H9 (cell line): ENCODE measurements around the gene ADAM23. TPM values are rescaled to one million over a fixed set of nuclear protein-coding genes. Genes with fewer than 3 reads are reported as not detected.
A peak's percentile ranks its signal among the peaks of the same experiment; 100 is the strongest.

Source experiments
- DNase-seq: peaks from one replicate; pipeline ENCODE4 v3.0.0-alpha.2; 2017
- H2AFZ ChIP-seq: one replicate; pipeline ENCODE4 v1.6.1; 2013; ENCODE audit warnings: mild to moderate bottlenecking, low read length, control low read depth, moderate library complexity
- H2AK5ac ChIP-seq: 2 replicates; pipeline ENCODE4 v1.6.1; 2013; ENCODE audit warnings: low read length, control low read depth, mixed read lengths; ENCODE audit not compliant: insufficient read length
- H2BK120ac ChIP-seq: one replicate; pipeline ENCODE4 v1.6.1; 2013; ENCODE audit warnings: low read depth, mild to moderate bottlenecking, low read length, control low read depth, inconsistent platforms; ENCODE audit not compliant: poor library complexity, severe bottlenecking
- H2BK12ac ChIP-seq: 2 replicates; pipeline ENCODE4 v1.6.1; 2013; ENCODE audit warnings: low read length, control low read depth, mixed read lengths, low read depth; ENCODE audit not compliant: insufficient read length
- H2BK15ac ChIP-seq: 2 replicates; pipeline ENCODE4 v1.6.1; 2013; ENCODE audit warnings: low read depth, low read length, control low read depth
- H2BK20ac ChIP-seq: one replicate; pipeline ENCODE4 v1.6.1; 2013; ENCODE audit warnings: low read depth, mild to moderate bottlenecking, low read length, control low read depth, inconsistent platforms; ENCODE audit not compliant: poor library complexity, severe bottlenecking
- H2BK5ac ChIP-seq: 2 replicates; pipeline ENCODE4 v1.6.1; 2013; ENCODE audit warnings: low read length, control low read depth, mixed read lengths; ENCODE audit not compliant: insufficient read length
- H3K14ac ChIP-seq: 2 replicates; pipeline ENCODE4 v1.6.1; 2013; ENCODE audit warnings: low read length, control low read depth; ENCODE audit not compliant: insufficient read depth
- H3K18ac ChIP-seq: 2 replicates; pipeline ENCODE4 v1.6.1; 2013; ENCODE audit warnings: low read depth, mild to moderate bottlenecking, mixed read lengths, low read length, control low read depth; ENCODE audit not compliant: insufficient read length
- H3K23ac ChIP-seq: 2 replicates; pipeline ENCODE4 v1.6.1; 2013; ENCODE audit warnings: low read length, control low read depth, mixed read lengths, low read depth; ENCODE audit not compliant: insufficient read length
- H3K23me2 ChIP-seq: 2 replicates; pipeline ENCODE4 v1.6.1; 2013; ENCODE audit warnings: low read depth, mild to moderate bottlenecking, mixed read lengths, low read length, control low read depth; ENCODE audit not compliant: insufficient read length, poor library complexity, severe bottlenecking
- H3K27ac ChIP-seq: 2 replicates; pipeline ENCODE4 v1.5.1; 2013; ENCODE audit warnings: low read length, control low read depth, mixed read lengths, low read depth; ENCODE audit not compliant: insufficient read length
- H3K27me3 ChIP-seq: 2 replicates; pipeline ENCODE4 v1.6.1; 2013; ENCODE audit warnings: low read length, control low read depth, inconsistent platforms; ENCODE audit not compliant: insufficient read depth
- H3K4ac ChIP-seq: 2 replicates; pipeline ENCODE4 v1.6.1; 2013; ENCODE audit warnings: low read depth, mild to moderate bottlenecking, control low read depth, inconsistent platforms, low read length, moderate library complexity
- H3K4me1 ChIP-seq: 2 replicates; pipeline ENCODE4 v1.6.1; 2013; ENCODE audit warnings: low read length, control low read depth, inconsistent platforms; ENCODE audit not compliant: insufficient read depth
- H3K4me2 ChIP-seq: 2 replicates; pipeline ENCODE4 v1.6.1; 2013; ENCODE audit warnings: low read length, control low read depth, mixed read lengths; ENCODE audit not compliant: insufficient read length, insufficient read depth
- H3K56ac ChIP-seq: 2 replicates; pipeline ENCODE4 v1.6.1; 2013; ENCODE audit warnings: low read depth, mild to moderate bottlenecking, mixed read lengths, low read length, control low read depth; ENCODE audit not compliant: insufficient read length
- H3K79me1 ChIP-seq: 2 replicates; pipeline ENCODE4 v1.6.1; 2013; ENCODE audit warnings: low read depth, mild to moderate bottlenecking, moderate library complexity, low read length, control low read depth, inconsistent platforms; ENCODE audit not compliant: insufficient read depth, poor library complexity, severe bottlenecking
- H3K79me2 ChIP-seq: 2 replicates; pipeline ENCODE4 v1.6.1; 2013; ENCODE audit warnings: low read length, control low read depth, inconsistent platforms; ENCODE audit not compliant: insufficient read depth
- H3K9ac ChIP-seq: 2 replicates; pipeline ENCODE4 v1.6.1; 2013; ENCODE audit warnings: low read length, control low read depth, mixed read lengths; ENCODE audit not compliant: insufficient read length; ENCODE audit errors: extremely low read depth
- H3K9me3 ChIP-seq: one replicate; pipeline ENCODE4 v1.6.1; 2013; ENCODE audit warnings: low read depth, low read length, inconsistent platforms; ENCODE audit not compliant: control insufficient read depth
- H3T11ph ChIP-seq: one replicate; pipeline ENCODE4 v1.6.1; 2013; ENCODE audit warnings: mild to moderate bottlenecking, low read length, control low read depth, inconsistent platforms
- H4K20me1 ChIP-seq: one replicate; pipeline ENCODE4 v1.6.1; 2013; ENCODE audit not compliant: control insufficient read depth, insufficient read length, insufficient read depth
- H4K5ac ChIP-seq: 2 replicates; pipeline ENCODE4 v1.6.1; 2013; ENCODE audit warnings: low read depth, mild to moderate bottlenecking, mixed read lengths, low read length, control low read depth; ENCODE audit not compliant: insufficient read length
- H4K8ac ChIP-seq: replicated peaks from 2 replicates; pipeline ENCODE4 v1.6.1; 2013; ENCODE audit warnings: low read length, control low read depth, mixed read lengths, low read depth; ENCODE audit not compliant: insufficient read length
- H4K91ac ChIP-seq: 2 replicates; pipeline ENCODE4 v1.6.1; 2013; ENCODE audit warnings: low read depth, mild to moderate bottlenecking, moderate library complexity, mixed read lengths, low read length, control low read depth; ENCODE audit not compliant: insufficient read length
- H3K27ac Mint-ChIP-seq, 3 experiments: 2 replicates in 2 of 3; 3 replicates in 1 of 3; pipeline ENCODE4 v1.8.0; 2020 to 2021; ENCODE audit warnings: mixed read lengths in 3 of 3, mild to moderate bottlenecking in 1 of 3, moderate library complexity in 1 of 3
- H3K27me3 Mint-ChIP-seq: 2 replicates; pipeline ENCODE4 v1.8.0; 2021; ENCODE audit warnings: low read depth, mild to moderate bottlenecking, moderate library complexity, mixed read lengths
- H3K36me3 Mint-ChIP-seq, 3 experiments: 2 replicates in 2 of 3; 3 replicates in 1 of 3; pipeline ENCODE4 v1.8.0; 2020 to 2021; ENCODE audit warnings: low read depth in 3 of 3, mixed read lengths in 3 of 3; ENCODE audit not compliant: insufficient read depth in 1 of 3
- H3K4me1 Mint-ChIP-seq, 2 experiments: 2 replicates each; pipeline ENCODE4 v1.8.0; 2020; ENCODE audit warnings: mixed read lengths in 2 of 2
- H3K4me3 Mint-ChIP-seq, 2 experiments: 2 replicates in 1 of 2; 3 replicates in 1 of 2; pipeline ENCODE4 v1.8.0; 2020 to 2021; ENCODE audit warnings: mild to moderate bottlenecking in 2 of 2, mixed read lengths in 2 of 2, moderate library complexity in 1 of 2
- H3K9me3 Mint-ChIP-seq, 2 experiments: 2 replicates in 1 of 2; 3 replicates in 1 of 2; pipeline ENCODE4 v1.8.0; 2020; ENCODE audit warnings: mild to moderate bottlenecking in 2 of 2, mixed read lengths in 2 of 2, moderate library complexity in 1 of 2
- WGBS: extraction: QIAGEN DNeasy Blood & Tissue Kit; methylation state at CpG from one replicate; pipeline ENCODE4 v1.1.7; 2013; ENCODE audit warnings: missing lambda C conversion rate, low lambda C conversion rate, mixed read lengths; ENCODE audit not compliant: insufficient read length; ENCODE audit errors: extremely low coverage; 5-methylcytosine and 5-hydroxymethylcytosine counted together
- total RNA-seq: library from RNA; stranded (reverse); gene quantifications from 2 replicates; pipeline ENCODE4 v1.2.1, GENCODE V29; 2021
- TF ChIP-seq, protein P1 (sequence below): fragments of 200-600 bp; sonication (generic); conservative IDR thresholded peaks from 3 replicates; pipeline ENCODE4 v1.8.0; 2021; ENCODE audit warnings: antibody characterized with exemption, mild to moderate bottlenecking

ADAM23 gene
- total RNA-seq, 1 experiment from 2014 or later = 21.4 TPM

DNA sequence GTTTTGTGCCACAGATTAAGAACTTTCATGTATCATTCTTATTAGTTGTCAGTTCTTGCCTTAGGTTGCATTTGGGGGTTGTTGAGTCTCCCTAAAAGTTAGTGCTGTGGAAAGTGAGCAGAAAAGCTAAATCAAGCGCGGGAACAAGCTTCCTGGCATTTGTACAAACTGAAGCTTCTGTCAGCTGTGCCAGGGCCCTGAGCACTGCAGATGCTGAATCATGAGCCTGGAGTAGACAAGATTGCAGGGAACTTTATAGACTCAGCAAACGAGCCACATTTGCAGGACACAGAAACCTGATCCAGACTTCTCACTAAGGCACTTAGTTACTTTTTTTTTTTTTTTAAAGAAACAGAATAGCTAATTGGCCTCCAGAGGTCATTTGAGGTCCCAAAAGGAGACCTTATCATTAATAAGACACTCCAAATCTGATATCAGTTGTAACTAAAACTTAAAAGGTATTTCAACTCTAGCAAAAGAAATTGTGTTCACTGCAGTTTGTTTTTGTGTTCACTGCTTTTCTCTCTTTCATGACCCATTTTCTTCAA lies 88.7 kb downstream of the ADAM23 start:
- Mint-ChIP-seq H3K9me3 (no peaks in the 10 kb centered on the region), H3K27me3 (no peaks in the 10 kb centered on the region), H3K36me3 (no peaks in the 10 kb centered on the region), H3K4me1 (peaks cover 6 to 15% of the 10 kb centered on the region in 2 experiments), H3K4me3 (no peak overlapping the region), H3K27ac (peak overlapping the region in 1 of 3 experiments; percentile 34; a peak in 1 of 7 replicates)
- Histone ChIP-seq H3K4me1 (no peaks in the 10 kb centered on the region; the same call in 1 of the 2 replicates), H3K4me2 (no peak overlapping the region), H2BK12ac (no peak overlapping the region), H2BK15ac (no peak overlapping the region), H2BK20ac (no peak overlapping the region), H4K91ac (no peak overlapping the region), H2BK5ac (no peak overlapping the region), H3K27me3 (no peaks in the 10 kb centered on the region), H2AK5ac (no peak overlapping the region), H3T11ph (peak overlapping the region; percentile 36), H2AFZ (no peak overlapping the region), H3K56ac (no peak overlapping the region), H3K79me2 (no peaks in the 10 kb centered on the region), H3K9me3 (no peaks in the 10 kb centered on the region), H3K4ac (no peak overlapping the region), H3K18ac (no peak overlapping the region), H3K23ac (no peak overlapping the region), H3K79me1 (no peaks in the 10 kb centered on the region), H4K8ac (no peak overlapping the region), H4K20me1 (no peaks in the 10 kb centered on the region), H3K9ac (no peak overlapping the region), H3K27ac (no peak overlapping the region), H3K14ac (no peak overlapping the region), H4K5ac (no peak overlapping the region), H2BK120ac (no peak overlapping the region), H3K23me2 (no peaks in the 10 kb centered on the region)
- WGBS = no CpG with 5 or more reads among the region's 3 CpGs
- DNase-seq = no peak
- TF ChIP-seq, protein P1, sequence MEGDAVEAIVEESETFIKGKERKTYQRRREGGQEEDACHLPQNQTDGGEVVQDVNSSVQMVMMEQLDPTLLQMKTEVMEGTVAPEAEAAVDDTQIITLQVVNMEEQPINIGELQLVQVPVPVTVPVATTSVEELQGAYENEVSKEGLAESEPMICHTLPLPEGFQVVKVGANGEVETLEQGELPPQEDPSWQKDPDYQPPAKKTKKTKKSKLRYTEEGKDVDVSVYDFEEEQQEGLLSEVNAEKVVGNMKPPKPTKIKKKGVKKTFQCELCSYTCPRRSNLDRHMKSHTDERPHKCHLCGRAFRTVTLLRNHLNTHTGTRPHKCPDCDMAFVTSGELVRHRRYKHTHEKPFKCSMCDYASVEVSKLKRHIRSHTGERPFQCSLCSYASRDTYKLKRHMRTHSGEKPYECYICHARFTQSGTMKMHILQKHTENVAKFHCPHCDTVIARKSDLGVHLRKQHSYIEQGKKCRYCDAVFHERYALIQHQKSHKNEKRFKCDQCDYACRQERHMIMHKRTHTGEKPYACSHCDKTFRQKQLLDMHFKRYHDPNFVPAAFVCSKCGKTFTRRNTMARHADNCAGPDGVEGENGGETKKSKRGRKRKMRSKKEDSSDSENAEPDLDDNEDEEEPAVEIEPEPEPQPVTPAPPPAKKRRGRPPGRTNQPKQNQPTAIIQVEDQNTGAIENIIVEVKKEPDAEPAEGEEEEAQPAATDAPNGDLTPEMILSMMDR = no peak
